OCI-LY7 (cell line): ENCODE data around the gene IL1RL2. TPM values are rescaled to one million over a fixed set of nuclear protein-coding genes. Genes with fewer than 3 reads are reported as not detected.

ENCODE experiments used
- BruUV-seq: library from RNA; stranded (reverse); fragments of 400-500 nt; replicated peaks from 2 replicates; lab custom pipeline; 2021; lab: Mats Ljungman, UMichigan
- CTCF ChIA-PET: fragments of 300-600 bp; sonication (Branson Sonifier 250); formaldehyde crosslinking; loops from one replicate; lab custom pipeline; 2022; ENCODE audit warnings: antibody characterized with exemption; ENCODE audit not compliant: unreplicated experiment; lab: Charles Lee
- POLR2A ChIA-PET: fragments of 300-600 bp; sonication (Branson Sonifier 250); formaldehyde crosslinking; loops from one replicate; lab custom pipeline; 2022; ENCODE audit warnings: antibody characterized with exemption; lab: Charles Lee
- DNase-seq: peaks from one replicate; pipeline ENCODE4 v3.0.0-alpha.2; 2015; ENCODE audit warnings: low spot score
- H2AFZ ChIP-seq: fragments of 200-600 bp; sonication (generic), shearing (Covaris generic); 2 replicates; pipeline ENCODE4 v1.6.1; 2014; ENCODE audit warnings: mild to moderate bottlenecking, antibody characterized with exemption, low read length, moderate library complexity
- H3K27ac ChIP-seq: fragments of 200-600 bp; sonication (generic); 2 replicates; pipeline ENCODE4 v1.5.1; 2014; ENCODE audit warnings: mixed run types, low read depth, mild to moderate bottlenecking, moderate library complexity, low read length, inconsistent platforms; ENCODE audit not compliant: poor library complexity, severe bottlenecking
- H3K36me3 ChIP-seq: fragments of 200-600 bp; sonication (generic); 2 replicates; pipeline ENCODE4 v1.6.1; 2014; ENCODE audit warnings: mild to moderate bottlenecking, antibody characterized with exemption, low read length, moderate library complexity, mixed read lengths; ENCODE audit not compliant: insufficient read depth
- H3K4me1 ChIP-seq: fragments of 200-600 bp; sonication (generic); 2 replicates; pipeline ENCODE4 v1.5.1; 2014; ENCODE audit warnings: mild to moderate bottlenecking, low read length; ENCODE audit not compliant: insufficient read depth, poor library complexity, severe bottlenecking
- H3K4me2 ChIP-seq: fragments of 200-600 bp; sonication (generic); 2 replicates; pipeline ENCODE4 v1.6.1; 2014; ENCODE audit warnings: mild to moderate bottlenecking, low read length
- H3K4me3 ChIP-seq: fragments of 200-600 bp; sonication (generic); 2 replicates; pipeline ENCODE4 v1.5.1; 2014; ENCODE audit warnings: mild to moderate bottlenecking, low read depth, low read length; ENCODE audit not compliant: poor library complexity, severe bottlenecking
- H3K79me2 ChIP-seq: fragments of 200-600 bp; sonication (generic); 2 replicates; pipeline ENCODE4 v1.6.1; 2016; ENCODE audit warnings: low read depth, mild to moderate bottlenecking, low read length, moderate library complexity, mixed read lengths; ENCODE audit not compliant: insufficient read depth
- H3K9me2 ChIP-seq: fragments of 200-600 bp; sonication (generic); 2 replicates; pipeline ENCODE4 v1.6.1; 2016; ENCODE audit warnings: mild to moderate bottlenecking, low read length, mixed read lengths; ENCODE audit not compliant: insufficient read depth
- H3K9me3 ChIP-seq: fragments of 200-600 bp; sonication (generic); 2 replicates; pipeline ENCODE4 v1.6.1; 2014; ENCODE audit warnings: mild to moderate bottlenecking, mixed run types, low read length, mixed read lengths
- H4K20me1 ChIP-seq: fragments of 200-600 bp; sonication (generic); 2 replicates; pipeline ENCODE4 v1.6.1; 2014; ENCODE audit warnings: mild to moderate bottlenecking, antibody characterized with exemption, low read length, moderate library complexity, mixed read lengths; ENCODE audit not compliant: insufficient read depth
- CTCF ChIP-seq: fragments of 200-600 bp; sonication (generic); conservative IDR thresholded peaks from 2 replicates; pipeline ENCODE4 v1.5.1; 2014; ENCODE audit warnings: mild to moderate bottlenecking, antibody characterized with exemption, low read length, moderate library complexity, mixed read lengths
- EZH2phosphoT487 ChIP-seq: fragments of 200-600 bp; sonication (generic); IDR thresholded peaks from 2 replicates; pipeline ENCODE4 v1.6.1; 2018; ENCODE audit warnings: low read depth, borderline replicate concordance, mild to moderate bottlenecking, mixed run types, antibody characterized with exemption, low read length, moderate library complexity, mixed read lengths
- intact Hi-C: fragments of 100-400 bp; cut with micrococcal nuclease; formaldehyde crosslinking; loops from one replicate; pipeline ENCODE4 v1.10.0; 2022; ENCODE audit not compliant: unreplicated experiment
- total RNA-seq, 2 experiments: library from RNA; depleted of rRNA in 1 of 2; stranded (reverse); fragments of >200 nt in 1 of 2; shearing (Covaris generic) in 1 of 2; gene quantifications; 2 replicates each; pipeline ENCODE4 v1.2.3, GENCODE V29; 2014 to 2022

IL1RL2 gene
- total RNA-seq, 2 experiments from 2014 or later: not detected

GRCh38 chr2:102149243-102149642 is 37.6 kb upstream of the IL1RL2 start:
- POLR2A ChIA-PET: no interaction called here
- Histone ChIP-seq H2AFZ (no peak overlapping the region), H3K4me2 (no peak overlapping the region), H3K4me1 (no peaks in the 10 kb centered on the region), H3K27ac (no peak overlapping the region), H3K36me3 (no peaks in the 10 kb centered on the region), H3K79me2 (no peaks in the 10 kb centered on the region), H3K9me2 (no peaks in the 10 kb centered on the region), H3K9me3 (no peaks in the 10 kb centered on the region), H3K4me3 (no peak overlapping the region), H4K20me1 (no peaks in the 10 kb centered on the region)
- CTCF ChIA-PET: no interaction called here
- TF ChIP-seq CTCF (no peak), EZH2phosphoT487 (no peak)
- no TSS peak for BruUV-seq
- no peak for DNase-seq
- intact Hi-C loops: no loop called here

GRCh38 chr2:102149644-102150455 is 37.0 kb upstream of the IL1RL2 start:
- no peak overlapping the region for H3K4me2 ChIP-seq

More at GRCh38 chr2:102149644-102150455, 37.0 kb upstream of the IL1RL2 start:
- POLR2A ChIA-PET: no interaction called here
- H4K20me1 ChIP-seq: no peaks in the 10 kb centered on the region
- no peaks in the 10 kb centered on the region for H3K4me1 ChIP-seq
- intact Hi-C loops: no loop called here
- no TSS peak for BruUV-seq
- H3K4me3 ChIP-seq: no peak overlapping the region
- H3K27ac ChIP-seq: no peak overlapping the region
- CTCF ChIA-PET: no interaction called here
- no peaks in the 10 kb centered on the region for H3K9me3 ChIP-seq
- H3K36me3 ChIP-seq: no peaks in the 10 kb centered on the region
- TF ChIP-seq EZH2phosphoT487 (no peak), CTCF (no peak)
- no peaks in the 10 kb centered on the region for H3K9me2 ChIP-seq
- H3K79me2 ChIP-seq: no peaks in the 10 kb centered on the region
- DNase-seq: no peak
- H2AFZ ChIP-seq: no peak overlapping the region
